Heart left ventricle (tissue), 16 donors: ENCODE measurements around the gene DPH2. TPM values are rescaled to one million over a fixed set of nuclear protein-coding genes. Genes with fewer than 3 reads are reported as not detected.
A peak's percentile ranks its signal among the peaks of the same experiment; 100 is the strongest.

Experiments
- ATAC-seq, 4 donors: fragments of 200-7000 bp; cut with Tn5 transposase; one replicate each; pipeline ENCODE4 v1.9.1; 2020 to 2022; ENCODE audit warnings: moderate library complexity in 4 of 4, mild to moderate bottlenecking in 3 of 4, moderate number of reproducible peaks in 1 of 4
- DNase-seq, 5 donors: peaks; one replicate each; pipeline ENCODE4 v3.0.0-alpha.2; 2020
- H3K27ac ChIP-seq, 12 donors: fragments of 200-600 bp; sonication (generic) in 4 of 12; one replicate each; pipeline versions ENCODE4 v1.5.0 to v1.8.0; 2016 to 2022; ENCODE audit warnings: mild to moderate bottlenecking in 2 of 12
- H3K27me3 ChIP-seq, 9 donors: fragments of 200-600 bp; sonication (generic) in 2 of 9; one replicate each; pipeline versions ENCODE4 v1.5.1 to v1.8.0; 2016 to 2022; ENCODE audit warnings: mild to moderate bottlenecking in 3 of 9
- H3K36me3 ChIP-seq, 9 donors: fragments of 200-600 bp; sonication (generic) in 2 of 9; one replicate each; pipeline versions ENCODE4 v1.5.0 to v1.8.0; 2018 to 2022; ENCODE audit warnings: mild to moderate bottlenecking in 2 of 9
- H3K4me1 ChIP-seq, 12 donors: fragments of 200-600 bp; sonication (generic) in 4 of 12; one replicate each; pipeline versions ENCODE4 v1.5.0 to v1.8.0; 2016 to 2022; ENCODE audit warnings: mild to moderate bottlenecking in 3 of 12
- H3K4me3 ChIP-seq, 12 donors: fragments of 200-600 bp; sonication (generic) in 4 of 12; one replicate each; pipeline versions ENCODE4 v1.5.0 to v1.8.0; 2017 to 2022; ENCODE audit warnings: mild to moderate bottlenecking in 9 of 12, moderate library complexity in 4 of 12
- H3K9me3 ChIP-seq, 12 donors: fragments of 200-600 bp; sonication (generic) in 4 of 12; one replicate each; pipeline versions ENCODE4 v1.5.0 to v1.8.0; 2016 to 2022; ENCODE audit warnings: mild to moderate bottlenecking in 1 of 12
- POLR2A ChIP-seq, 2 donors: fragments of 450-650 bp; IDR thresholded peaks; one replicate each; pipeline ENCODE4 v1.6.1; 2017; ENCODE audit warnings: antibody characterized with exemption in 2 of 2, mild to moderate bottlenecking in 2 of 2, moderate library complexity in 2 of 2
- WGBS, 4 donors: extraction: QIAGEN DNeasy Blood & Tissue Kit in 2 of 4; methylation state at CpG; one replicate each; pipeline versions ENCODE4 v1.1.5 to v1.1.7; 2013 to 2018; 5-methylcytosine and 5-hydroxymethylcytosine counted together
- intact Hi-C, 10 donors: fragments of 100-400 bp; cut with DNase I; formaldehyde crosslinking; loops; one replicate each; pipeline versions ENCODE4 v1.11.1 to v1.14.2; 2022
- polyA plus RNA-seq, 2 donors: library from polyadenylated mRNA; stranded (reverse); fragments of 200-250 nt; gene quantifications; one replicate each; pipeline ENCODE4 v1.2.3, GENCODE V29; 2013
- total RNA-seq, 9 donors: library from RNA; depleted of rRNA in 2 of 9; stranded (reverse); fragments of >200 nt in 2 of 9; fragmentation: NEBNext Ultra II Directional in 3 of 9; extraction: Animal tissue kit (Norgen Biotek cat#: 25700) in 3 of 9; gene quantifications; one replicate each; pipeline versions ENCODE4 v1.1.0 to v1.2.4, GENCODE V29; 2016 to 2023
- TF ChIP-seq, protein P1 (sequence below), 12 donors: fragments of 200-600 bp; sonication (generic) in 4 of 12; IDR thresholded peaks; one replicate each; pipeline versions ENCODE4 v1.5.0 to v1.8.0; 2018 to 2022; ENCODE audit warnings: antibody characterized with exemption in 12 of 12, mild to moderate bottlenecking in 5 of 12
- donor health status: ischemic (EF 13 %, LVEDD 7.1; RV severe dilation, severe dysfunction).
- donor health status: healthy with polysubstance abuse.
- donor health status: DM: no; HTN: yes; CAD: no.
- donor health status: DM: no; HTN: no; CAD: no.
- donor health status: ischemic (EF 25% LVEDD 6.9; RV normal size, moderate dysfunction).
- donor health status: ischemic (EF 25% LVEDD 5.7; RV mildly dilated, moderate dysfunction).
- donor health status: healthy.
- donor health status: DM: yes; HTN: yes; CAD: no.
- donor health status: ischemic (EF 35%, LVEDD 5.7; RV mildly dilated, moderate dysfunction).
- donor health status: nonischemic (EF 11% LVEDD 7.7; RV severe dilation, severe dysfunction).
- donor health status: DM: yes; HTN: yes; CAD: no.
- donor health status: PGD.
- donor health status: ischemic (EF 29% LVEDD 5.4; RV normal size, mild dysfunction).
- donor health status: nonischemic (EF 23%, LVEDD 6.1; RV moderate dilation, normal function).

DPH2 gene
- total and polyA plus RNA-seq, 11 donors: 8.0 to 65.6 (median 14.7) TPM

DNA sequence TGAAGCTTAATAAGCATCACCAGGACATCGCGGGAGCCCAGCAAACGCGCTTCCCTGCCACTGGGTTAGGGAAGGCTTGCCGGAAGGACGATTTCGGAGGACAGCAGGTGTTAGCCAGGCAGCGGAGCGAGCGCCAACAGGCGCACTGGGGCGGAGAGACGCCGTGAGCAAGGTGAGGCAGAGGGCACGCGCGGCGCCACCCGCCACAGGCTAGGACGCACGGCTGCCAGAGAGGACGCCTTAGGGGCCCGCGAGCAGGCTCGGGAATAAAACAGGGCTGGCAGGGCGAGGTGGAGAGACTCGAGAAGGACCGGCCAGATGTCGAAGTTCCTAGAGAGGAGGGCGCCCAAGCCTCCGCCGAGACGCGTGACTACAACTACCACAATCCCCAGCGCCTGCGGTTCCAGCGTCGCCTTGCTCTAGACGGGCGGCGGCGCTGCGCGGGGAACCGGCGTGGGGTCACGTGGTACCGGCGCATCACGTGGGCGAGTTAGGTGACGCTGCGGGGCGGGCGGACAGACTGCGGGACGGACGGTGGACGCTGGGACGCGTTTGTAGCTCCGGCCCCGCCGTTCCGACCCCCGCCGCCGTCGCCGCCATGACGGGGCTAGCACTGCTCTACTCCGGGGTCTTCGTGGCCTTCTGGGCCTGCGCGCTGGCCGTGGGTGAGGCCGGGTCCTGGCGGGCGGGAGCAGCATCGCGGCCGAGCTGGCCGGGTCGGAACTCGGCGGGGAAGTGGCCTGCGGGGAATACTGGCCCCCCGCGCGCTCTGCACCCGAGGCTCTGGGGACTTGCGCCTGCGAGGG is 4.8 kb downstream of the DPH2 start, which contains the start of gene ATP6V0B:
Gene ATP6V0B (plus strand): TSS at position 518 of the 806 bp plus-strand sequence. CDS start 81 bp downstream, at position 599.
- intact Hi-C loops: loop anchor here in 4 of 10 donors (1.0 to 2.0 kb wide), 2 partner anchors 28 kb away; partner anchors contain the start of gene IPO13 (in 4 of the 4)
- Histone ChIP-seq H3K36me3 (peaks cover 0 to 40% (median 27%) of the 10 kb centered on the region in 9 donors), H3K27me3 (no peaks in the 10 kb centered on the region), H3K4me3 (peak within 1 kb of the TSS; percentile 59 to 93 (median 89)), H3K4me1 (peaks cover 6 to 61% (median 46%) of the 10 kb centered on the region in 12 donors), H3K27ac (peak within 1 kb of the TSS; percentile 83 to 97 (median 92)), H3K9me3 (no peaks in the 10 kb centered on the region)
- ATAC-seq (peak; percentile 82 to 88 (median 86)), DNase-seq (peak; percentile 97 to 98 (median 98))
- WGBS, 4 donors: 0 to 1% (median 1%) methylated on average over 48 to 93 of the region's 93 CpGs
- peak in 1 of 2 donors; percentile 96 for TF ChIP-seq POLR2A (IDR thresholded peaks at IDR 0.05)
- TF ChIP-seq, protein P1, sequence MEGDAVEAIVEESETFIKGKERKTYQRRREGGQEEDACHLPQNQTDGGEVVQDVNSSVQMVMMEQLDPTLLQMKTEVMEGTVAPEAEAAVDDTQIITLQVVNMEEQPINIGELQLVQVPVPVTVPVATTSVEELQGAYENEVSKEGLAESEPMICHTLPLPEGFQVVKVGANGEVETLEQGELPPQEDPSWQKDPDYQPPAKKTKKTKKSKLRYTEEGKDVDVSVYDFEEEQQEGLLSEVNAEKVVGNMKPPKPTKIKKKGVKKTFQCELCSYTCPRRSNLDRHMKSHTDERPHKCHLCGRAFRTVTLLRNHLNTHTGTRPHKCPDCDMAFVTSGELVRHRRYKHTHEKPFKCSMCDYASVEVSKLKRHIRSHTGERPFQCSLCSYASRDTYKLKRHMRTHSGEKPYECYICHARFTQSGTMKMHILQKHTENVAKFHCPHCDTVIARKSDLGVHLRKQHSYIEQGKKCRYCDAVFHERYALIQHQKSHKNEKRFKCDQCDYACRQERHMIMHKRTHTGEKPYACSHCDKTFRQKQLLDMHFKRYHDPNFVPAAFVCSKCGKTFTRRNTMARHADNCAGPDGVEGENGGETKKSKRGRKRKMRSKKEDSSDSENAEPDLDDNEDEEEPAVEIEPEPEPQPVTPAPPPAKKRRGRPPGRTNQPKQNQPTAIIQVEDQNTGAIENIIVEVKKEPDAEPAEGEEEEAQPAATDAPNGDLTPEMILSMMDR (IDR thresholded peaks at IDR 0.05): peak in 8 of 12 donors; percentile 15 to 48 (median 24)

DNA sequence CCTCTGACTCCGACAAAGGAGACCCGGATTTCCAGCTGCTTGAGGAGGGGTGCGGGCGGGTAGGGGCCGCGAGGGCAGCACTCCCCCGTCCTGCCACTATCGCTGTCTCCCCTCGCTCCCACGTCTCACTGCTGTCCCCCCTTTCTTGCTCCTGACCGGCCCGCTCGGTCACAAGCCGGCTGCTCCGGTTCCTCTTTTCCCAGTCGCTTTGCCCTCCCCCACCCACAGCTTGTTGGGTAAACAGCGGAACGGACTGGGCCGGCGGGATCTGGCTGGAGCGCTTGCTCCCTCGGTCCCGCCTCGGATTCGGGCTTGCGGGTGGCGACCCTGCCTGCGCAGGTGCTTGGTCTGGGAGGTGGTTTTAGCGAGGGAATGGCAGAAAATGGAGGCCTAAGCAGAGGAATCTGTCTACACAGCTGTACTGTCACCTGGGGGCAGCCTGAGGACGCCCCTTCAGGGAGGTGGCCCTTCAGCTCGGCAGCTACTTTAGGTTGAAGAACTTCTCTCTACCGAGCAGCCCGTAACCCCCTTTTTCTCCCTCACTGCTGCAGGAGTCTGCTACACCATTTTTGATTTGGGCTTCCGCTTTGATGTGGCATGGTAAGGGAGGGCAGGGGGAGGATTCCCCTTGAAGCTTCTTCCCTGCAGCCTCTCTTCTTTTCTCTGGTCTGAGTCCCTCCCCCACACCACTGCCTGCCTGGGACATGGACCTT is 5.6 kb downstream of the DPH2 start:
- intact Hi-C loops: loop anchor here in 2 of 10 donors (2.0 kb wide), 1 partner anchor 29 kb away; the partner anchor contains the start of gene IPO13 (in 2 of the 2)
- 2 to 3% (median 3%) methylated on average over 32 to 34 of the region's 34 CpGs for WGBS, 4 donors
- no peaks in the 10 kb centered on the region for H3K27me3 ChIP-seq
- peaks cover 0 to 40% (median 27%) of the 10 kb centered on the region in 9 donors for H3K36me3 ChIP-seq
- H3K4me1 ChIP-seq: peaks cover 4 to 66% (median 51%) of the 10 kb centered on the region in 12 donors
- H3K27ac ChIP-seq: peak overlapping the region; percentile 83 to 97 (median 92)
- ATAC-seq (peak in 3 of 4 donors; percentile 10 to 15 (median 10)), DNase-seq (peak; percentile 65 to 80 (median 70))
- H3K9me3 ChIP-seq: no peaks in the 10 kb centered on the region
- peak overlapping the region; percentile 59 to 93 (median 89) for H3K4me3 ChIP-seq
- TF ChIP-seq, protein P1 (IDR thresholded peaks at IDR 0.05): no peak
- TF ChIP-seq POLR2A (IDR thresholded peaks at IDR 0.05): no peak

DNA sequence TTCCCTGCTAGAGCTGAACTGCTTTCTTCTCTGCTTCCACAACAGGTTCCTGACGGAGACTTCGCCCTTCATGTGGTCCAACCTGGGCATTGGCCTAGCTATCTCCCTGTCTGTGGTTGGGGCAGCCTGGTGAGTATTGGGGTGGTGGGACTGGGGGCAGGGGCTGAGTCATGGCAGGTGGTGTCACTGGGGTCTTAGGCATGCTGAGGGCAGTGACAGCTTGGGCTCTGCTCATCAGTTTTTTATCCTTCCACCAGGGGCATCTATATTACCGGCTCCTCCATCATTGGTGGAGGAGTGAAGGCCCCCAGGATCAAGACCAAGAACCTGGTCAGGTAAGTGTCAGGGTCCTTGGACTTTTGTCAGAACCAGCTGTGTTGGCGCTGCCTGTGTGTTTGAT is 6.2 kb downstream of the DPH2 start:
- H3K4me3 ChIP-seq: peak overlapping the region in 11 of 12 donors; percentile 59 to 93 (median 89)
- no peaks in the 10 kb centered on the region for H3K27me3 ChIP-seq
- peak overlapping the region in 1 of 12 donors; percentile 93 for H3K27ac ChIP-seq
- no peak for ATAC-seq
- DNase-seq: peak in 1 of 5 donors; percentile 17
- intact Hi-C loops: no loop called here
- no peak for TF ChIP-seq POLR2A (IDR thresholded peaks at IDR 0.05)
- TF ChIP-seq, protein P1 (IDR thresholded peaks at IDR 0.05): no peak
- H3K36me3 ChIP-seq: peaks cover 0 to 40% (median 27%) of the 10 kb centered on the region in 9 donors
- H3K4me1 ChIP-seq: peaks cover 3 to 61% (median 45%) of the 10 kb centered on the region in 12 donors
- 82 to 90% (median 85%) methylated on average over 4 of the region's 4 CpGs for WGBS, 4 donors
- H3K9me3 ChIP-seq: no peaks in the 10 kb centered on the region
